Measurements from ENCODE around the gene OSBPL2. TPM values are rescaled to one million over a fixed set of nuclear protein-coding genes. Genes with fewer than 3 reads are reported as not detected.

Gene OSBPL2
- total and polyA plus RNA-seq, 7 experiments from 2014 or later: 14.6 to 80.8 (median 58.3) TPM

DNA sequence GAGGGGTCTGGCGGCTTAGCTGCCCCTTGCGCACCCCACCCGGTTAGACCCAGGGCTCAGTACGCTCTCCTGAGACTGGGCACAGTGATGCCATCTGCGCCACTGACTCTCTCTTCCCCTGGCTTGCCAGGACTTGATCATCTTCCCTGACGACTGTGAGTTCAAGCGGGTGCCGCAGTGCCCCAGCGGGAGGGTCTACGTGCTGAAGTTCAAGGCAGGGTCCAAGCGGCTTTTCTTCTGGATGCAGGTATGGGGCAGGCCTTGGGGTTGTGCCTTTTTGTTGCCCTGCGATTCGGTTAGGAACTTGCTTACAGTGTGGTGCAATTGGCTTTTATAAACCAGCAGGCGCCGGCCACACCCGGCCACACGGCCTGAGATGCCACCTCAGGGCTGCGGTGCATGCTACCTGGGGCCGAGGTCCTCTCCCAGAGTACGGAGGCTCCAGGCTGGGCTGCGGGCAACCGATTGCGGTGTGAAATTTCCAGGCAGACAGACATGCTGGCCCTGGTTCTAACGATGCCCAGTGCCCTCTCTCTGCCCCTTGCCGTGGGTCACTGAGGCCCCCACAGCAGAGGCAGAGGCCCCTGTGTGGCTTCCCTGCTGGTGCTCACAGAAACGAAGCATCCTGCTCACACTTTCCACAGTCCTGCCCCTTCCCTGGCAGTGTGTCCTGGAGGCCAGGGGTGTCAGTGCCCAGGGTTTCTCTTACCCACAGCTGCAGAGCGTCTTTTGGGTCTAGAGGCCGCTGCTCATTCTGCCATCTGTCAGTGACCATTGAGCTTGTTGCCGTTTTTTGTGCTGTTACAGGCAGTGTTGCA is 66.2 kb downstream of the OSBPL2 start:
- H3K4me1 ChIP-seq (ENCODE audit: control insufficient read depth in 2 of 2, insufficient read depth in 2 of 2, low read length in 2 of 2): peaks cover 17 to 19% of the 10 kb centered on the region in 2 donors
- ATAC-seq: no peak
- H3K27me3 Mint-ChIP-seq: no peaks in the 10 kb centered on the region
- no peaks in the 10 kb centered on the region for H3K27me3 ChIP-seq (ENCODE audit: control insufficient read depth in 2 of 2, insufficient read depth in 2 of 2, low read length in 2 of 2)
- intact Hi-C loops (cut with micrococcal nuclease): loop anchor here (5.0 kb wide), 8 partner anchors 63 to 798 kb away; partner anchors contain the start of genes GID8 (in 1 of the 2), LAMA5 (in 1 of the 2) and TAF4 (in 1 of the 2)
- peak overlapping the region; percentile 85 for H3K27ac ChIP-seq (ENCODE audit: low read depth, low read length)
- H3K4me1 Mint-ChIP-seq: peaks cover 17 to 32% (median 22%) of the 10 kb centered on the region in 7 donors
- DNase-seq: no peak
- peak overlapping the region; percentile 84 to 96 (median 90) for H3K4me3 Mint-ChIP-seq
- no peaks in the 10 kb centered on the region for H3K9me3 ChIP-seq (ENCODE audit: control insufficient read depth in 2 of 3, low read length in 3 of 3)
- CTCF ChIA-PET: no interaction called here
- H3K27ac Mint-ChIP-seq: peak overlapping the region; percentile 18 to 89 (median 69)
- no peaks in the 10 kb centered on the region for H3K9me3 Mint-ChIP-seq
- H3K36me3 ChIP-seq (ENCODE audit: control insufficient read depth in 2 of 3, insufficient read depth in 3 of 3, low read length in 3 of 3): peaks cover 0 to 56% (median 8%) of the 10 kb centered on the region in 3 experiments
- peaks cover 0 to 15% (median 4%) of the 10 kb centered on the region in 5 donors for H3K36me3 Mint-ChIP-seq
- H3K4me3 ChIP-seq (ENCODE audit: low read length): peak overlapping the region; percentile 82
- POLR2A ChIA-PET: interaction anchor here (1.4 kb wide), 1 partner anchor 63 kb away, joined by 3 read pairs; the partner anchor contains the start of gene LAMA5

DNA sequence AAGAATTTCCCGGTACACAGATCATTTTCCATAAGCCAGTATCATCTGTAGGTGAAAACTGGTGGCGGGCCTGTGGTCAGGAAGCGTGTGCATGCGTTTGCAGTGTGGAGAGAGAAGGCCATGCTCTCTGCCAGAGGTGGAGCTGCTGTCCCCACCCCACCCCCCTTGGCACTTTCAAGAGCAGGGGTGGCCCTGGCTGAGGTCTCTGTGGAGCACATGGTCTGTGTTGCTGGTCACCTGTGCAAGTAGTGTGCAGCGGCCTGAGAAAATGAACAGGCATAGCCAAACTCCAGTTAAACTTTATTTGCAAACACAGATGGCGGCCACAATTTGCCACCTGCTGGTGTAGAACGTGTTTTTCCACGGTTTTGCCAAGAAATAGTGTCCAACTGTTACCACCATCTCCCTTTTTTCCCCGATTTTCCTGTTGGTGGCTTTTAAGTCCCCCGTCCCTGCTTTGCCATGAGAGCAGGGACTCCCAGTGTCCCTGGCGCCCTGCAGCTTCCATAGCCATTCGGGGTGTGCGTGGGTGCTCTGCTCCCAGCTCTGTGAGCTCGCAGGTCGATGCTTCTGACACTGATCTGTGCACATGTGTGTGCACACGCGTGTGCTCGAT is 66.9 kb downstream of the OSBPL2 start:
- intact Hi-C loops (cut with micrococcal nuclease): no loop called here
- ChIA-PET POLR2A (no interaction called here), CTCF (no interaction called here)
- Histone ChIP-seq H3K4me3 (ENCODE audit: low read length) (no peak overlapping the region), H3K36me3 (ENCODE audit: control insufficient read depth in 2 of 3, insufficient read depth in 3 of 3, low read length in 3 of 3) (peaks cover 0 to 56% (median 8%) of the 10 kb centered on the region in 3 experiments), H3K27ac (ENCODE audit: low read depth, low read length) (no peak overlapping the region), H3K27me3 (ENCODE audit: control insufficient read depth in 2 of 2, insufficient read depth in 2 of 2, low read length in 2 of 2) (no peaks in the 10 kb centered on the region), H3K4me1 (ENCODE audit: control insufficient read depth in 2 of 2, insufficient read depth in 2 of 2, low read length in 2 of 2) (peaks cover 17 to 19% of the 10 kb centered on the region in 2 donors), H3K9me3 (ENCODE audit: control insufficient read depth in 2 of 3, low read length in 3 of 3) (no peaks in the 10 kb centered on the region)
- Mint-ChIP-seq H3K27ac (peak overlapping the region in 2 of 9 donors; percentile 46 to 56), H3K4me1 (peaks cover 17 to 32% (median 22%) of the 10 kb centered on the region in 7 donors), H3K9me3 (no peaks in the 10 kb centered on the region), H3K36me3 (peaks cover 0 to 15% (median 4%) of the 10 kb centered on the region in 5 donors), H3K4me3 (peak overlapping the region; percentile 51 to 96 (median 87)), H3K27me3 (no peaks in the 10 kb centered on the region)
- DNase-seq: no peak
- no peak for ATAC-seq

GRCh38 chr20:62305765-62306413 is 67.6 kb downstream of the OSBPL2 start:
- POLR2A ChIA-PET: no interaction called here
- ATAC-seq (no peak), DNase-seq (no peak)
- no peaks in the 10 kb centered on the region for H3K27me3 ChIP-seq (ENCODE audit: control insufficient read depth in 2 of 2, insufficient read depth in 2 of 2, low read length in 2 of 2)
- intact Hi-C loops (cut with micrococcal nuclease): no loop called here
- no peaks in the 10 kb centered on the region for H3K9me3 ChIP-seq (ENCODE audit: control insufficient read depth in 2 of 3, low read length in 3 of 3)
- no peak overlapping the region for H3K27ac ChIP-seq (ENCODE audit: low read depth, low read length)
- CTCF ChIA-PET: no interaction called here
- Mint-ChIP-seq H3K9me3 (no peaks in the 10 kb centered on the region), H3K36me3 (peaks cover 0 to 15% (median 4%) of the 10 kb centered on the region in 5 donors), H3K27ac (peak overlapping the region in 1 of 9 donors; percentile 46), H3K4me3 (peak overlapping the region in 8 of 10 donors; percentile 27 to 96 (median 76)), H3K4me1 (peaks cover 17 to 32% (median 22%) of the 10 kb centered on the region in 7 donors), H3K27me3 (no peaks in the 10 kb centered on the region)
- peaks cover 17 to 19% of the 10 kb centered on the region in 2 donors for H3K4me1 ChIP-seq (ENCODE audit: control insufficient read depth in 2 of 2, insufficient read depth in 2 of 2, low read length in 2 of 2)
- peaks cover 0 to 56% (median 8%) of the 10 kb centered on the region in 3 experiments for H3K36me3 ChIP-seq (ENCODE audit: control insufficient read depth in 2 of 3, insufficient read depth in 3 of 3, low read length in 3 of 3)
- no peak overlapping the region for H3K4me3 ChIP-seq (ENCODE audit: low read length)

DNA sequence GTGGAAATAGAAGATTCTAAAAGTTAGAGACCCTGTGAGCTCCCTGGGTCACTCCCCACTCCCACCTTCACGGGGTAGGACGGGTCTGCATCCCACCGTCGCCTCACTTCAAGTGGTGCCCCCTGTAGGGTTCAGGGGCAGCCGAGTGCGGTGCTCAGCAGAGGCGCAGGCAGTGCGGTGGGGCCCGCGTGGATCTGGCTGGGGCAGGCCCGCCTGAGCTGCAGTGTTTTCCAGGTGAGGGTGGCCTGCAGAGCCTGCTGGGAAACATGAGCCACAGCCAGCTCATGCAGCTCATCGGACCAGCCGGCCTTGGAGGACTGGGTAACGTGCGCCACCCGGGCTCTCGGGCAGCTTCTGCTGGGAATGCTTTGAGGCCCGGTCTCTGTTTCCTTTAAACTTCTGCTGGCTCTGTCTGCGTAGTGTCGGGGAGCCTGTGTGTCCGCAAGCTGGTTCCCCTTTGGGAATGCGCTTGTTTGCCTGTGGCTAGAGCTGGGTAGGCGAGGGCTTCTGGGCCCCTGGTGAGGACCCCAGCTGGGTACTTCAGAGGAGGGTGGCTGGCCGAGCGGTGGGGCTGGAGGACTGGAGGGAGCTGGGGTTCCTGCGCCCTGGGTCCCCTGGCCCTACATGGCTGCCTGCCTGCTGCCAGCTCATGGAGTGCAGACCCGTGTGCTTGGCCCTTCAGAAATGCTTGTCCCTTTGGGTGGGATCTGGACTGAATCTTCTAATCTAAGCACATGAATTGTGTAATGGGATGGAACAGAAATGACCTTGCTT is 68.3 kb downstream of the OSBPL2 start:
- intact Hi-C loops (cut with micrococcal nuclease): no loop called here
- Histone ChIP-seq H3K4me3 (ENCODE audit: low read length) (no peak overlapping the region), H3K27me3 (ENCODE audit: control insufficient read depth in 2 of 2, insufficient read depth in 2 of 2, low read length in 2 of 2) (no peaks in the 10 kb centered on the region), H3K27ac (ENCODE audit: low read depth, low read length) (no peak overlapping the region), H3K9me3 (ENCODE audit: control insufficient read depth in 2 of 3, low read length in 3 of 3) (no peaks in the 10 kb centered on the region), H3K4me1 (ENCODE audit: control insufficient read depth in 2 of 2, insufficient read depth in 2 of 2, low read length in 2 of 2) (peaks cover 17 to 19% of the 10 kb centered on the region in 2 donors), H3K36me3 (ENCODE audit: control insufficient read depth in 2 of 3, insufficient read depth in 3 of 3, low read length in 3 of 3) (peaks cover 0 to 56% (median 8%) of the 10 kb centered on the region in 3 experiments)
- no peaks in the 10 kb centered on the region for H3K9me3 Mint-ChIP-seq
- ATAC-seq: no peak
- CTCF ChIA-PET: no interaction called here
- peak overlapping the region in 1 of 9 donors; percentile 52 for H3K27ac Mint-ChIP-seq
- H3K27me3 Mint-ChIP-seq: no peaks in the 10 kb centered on the region
- DNase-seq: no peak
- H3K4me1 Mint-ChIP-seq: peaks cover 17 to 28% (median 20%) of the 10 kb centered on the region in 7 donors
- H3K36me3 Mint-ChIP-seq: peaks cover 0 to 15% (median 4%) of the 10 kb centered on the region in 5 donors
- peak overlapping the region in 1 of 10 donors; percentile 26 for H3K4me3 Mint-ChIP-seq
- POLR2A ChIA-PET: no interaction called here

DNA sequence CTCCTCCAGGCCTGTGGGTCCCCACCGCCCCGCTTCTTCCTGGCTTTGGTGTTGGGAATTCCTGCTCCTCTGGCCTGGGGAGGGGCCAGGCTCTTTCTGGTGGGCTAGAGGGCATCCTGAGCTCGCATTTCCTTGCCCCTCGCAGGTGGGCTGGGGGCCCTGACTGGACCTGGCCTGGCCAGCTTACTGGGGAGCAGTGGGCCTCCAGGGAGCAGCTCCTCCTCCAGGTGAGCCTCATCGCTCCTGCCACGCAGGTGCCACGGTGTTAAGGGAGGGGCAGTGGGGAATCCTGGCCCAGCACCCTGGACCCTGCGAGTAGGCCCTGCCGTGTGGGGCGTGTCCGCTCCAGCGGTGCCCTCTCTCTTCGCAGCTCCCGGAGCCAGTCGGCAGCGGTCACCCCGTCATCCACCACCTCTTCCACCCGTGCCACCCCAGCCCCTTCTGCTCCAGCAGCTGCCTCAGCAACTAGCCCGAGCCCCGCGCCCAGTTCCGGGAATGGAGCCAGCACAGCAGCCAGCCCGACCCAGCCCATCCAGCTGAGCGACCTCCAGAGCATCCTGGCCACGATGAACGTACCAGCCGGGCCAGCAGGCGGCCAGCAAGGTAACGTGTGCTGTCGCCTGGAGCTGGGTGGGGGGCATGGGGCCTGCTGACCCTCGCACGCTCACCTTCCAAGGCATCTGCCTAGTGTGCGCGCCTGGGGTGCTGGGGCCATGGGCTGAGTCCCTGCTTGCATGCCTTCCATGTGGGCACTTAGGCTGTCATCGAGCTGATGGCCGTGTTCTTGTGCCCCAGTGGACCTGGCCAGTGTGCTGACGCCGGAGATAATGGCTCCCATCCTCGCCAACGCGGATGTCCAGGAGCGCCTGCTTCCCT is 69.1 kb downstream of the OSBPL2 start:
- peaks cover 12 to 24% (median 18%) of the 10 kb centered on the region in 7 donors for H3K4me1 Mint-ChIP-seq
- H3K27ac Mint-ChIP-seq: no peak overlapping the region
- CTCF ChIA-PET: no interaction called here

More for the DNA sequence above, 69.1 kb downstream of the OSBPL2 start:
- Mint-ChIP-seq H3K27me3 (no peaks in the 10 kb centered on the region), H3K36me3 (peaks cover 0 to 15% (median 4%) of the 10 kb centered on the region in 5 donors), H3K9me3 (no peaks in the 10 kb centered on the region), H3K4me3 (peak overlapping the region in 1 of 10 donors; percentile 38)
- POLR2A ChIA-PET: no interaction called here
- Histone ChIP-seq H3K4me3 (ENCODE audit: low read length) (no peak overlapping the region), H3K27ac (ENCODE audit: low read depth, low read length) (no peak overlapping the region), H3K9me3 (ENCODE audit: control insufficient read depth in 2 of 3, low read length in 3 of 3) (no peaks in the 10 kb centered on the region), H3K27me3 (ENCODE audit: control insufficient read depth in 2 of 2, insufficient read depth in 2 of 2, low read length in 2 of 2) (no peaks in the 10 kb centered on the region), H3K36me3 (ENCODE audit: control insufficient read depth in 2 of 3, insufficient read depth in 3 of 3, low read length in 3 of 3) (peaks cover 0 to 54% (median 8%) of the 10 kb centered on the region in 3 experiments), H3K4me1 (ENCODE audit: control insufficient read depth in 2 of 2, insufficient read depth in 2 of 2, low read length in 2 of 2) (peaks cover 17 to 19% of the 10 kb centered on the region in 2 donors)
- intact Hi-C loops (cut with micrococcal nuclease): no loop called here
- DNase-seq (no peak), ATAC-seq (no peak)
